Stomach (tissue), 4 donors: Measurements from ENCODE around the gene TRABD.

Experiments
- CTCF ChIP-seq, 7 experiments: fragments of 450-650 bp in 4 of 7; fragments of 200-600 bp in 3 of 7; sonication (generic) in 3 of 7; IDR thresholded peaks; one replicate each; pipeline ENCODE4 v1.5.1; 2016 to 2019; ENCODE audit warnings: antibody characterized with exemption in 7 of 7, control low read depth in 2 of 7, mild to moderate bottlenecking in 1 of 7
- POLR2A ChIP-seq, 4 donors: fragments of 450-650 bp; IDR thresholded peaks; one replicate each; pipeline ENCODE4 v1.6.1; 2016; ENCODE audit warnings: antibody characterized with exemption in 4 of 4, control low read depth in 2 of 4, mild to moderate bottlenecking in 1 of 4, moderate library complexity in 1 of 4

- no peak for TF ChIP-seq POLR2A (IDR thresholded peaks at IDR 0.05)
- TF ChIP-seq CTCF (IDR thresholded peaks at IDR 0.05), result no peak
Measured at GRCh38 chr22:50138988-50139387, 46.7 kb upstream of the TRABD start.
